GM18907 (cell line): ENCODE data around the gene ATXN7L1.
"Not testable (repeated sequence)": the region's sequence is repeated elsewhere in the genome, so short reads cannot be mapped to it uniquely, and the experiment has no call there.

Source experiments
- ATAC-seq: cut with Tn5 transposase; IDR thresholded peaks from one replicate; pipeline ENCODE4 v1.9.1; 2021; ENCODE audit warnings: mild to moderate bottlenecking, moderate library complexity; ENCODE audit not compliant: unreplicated experiment

The ATXN7L1 gene

GRCh38 chr7:105862770-105863169 is 13.6 kb downstream of the ATXN7L1 start:
- ATAC-seq = no peak

DNA sequence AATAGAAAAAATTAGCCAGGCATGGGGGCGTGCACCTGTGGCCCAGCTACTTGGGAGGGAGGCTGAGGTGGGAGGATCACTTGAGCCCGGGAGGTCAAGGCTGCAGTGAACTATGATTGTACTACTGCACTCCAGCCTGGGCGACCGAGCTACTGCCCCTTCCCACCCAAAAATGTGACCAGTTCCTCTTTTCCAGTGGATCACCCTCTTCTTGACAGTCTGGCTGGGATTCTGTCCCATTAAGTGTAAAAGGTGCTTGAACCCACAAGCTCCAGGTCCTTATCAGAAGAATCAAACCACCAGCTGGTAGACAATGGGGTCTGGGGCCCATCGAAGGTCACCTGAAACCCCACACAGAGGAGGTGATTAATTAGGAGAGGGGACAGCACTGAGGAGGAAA is 14.1 kb downstream of the ATXN7L1 start:
- no peak for ATAC-seq

DNA sequence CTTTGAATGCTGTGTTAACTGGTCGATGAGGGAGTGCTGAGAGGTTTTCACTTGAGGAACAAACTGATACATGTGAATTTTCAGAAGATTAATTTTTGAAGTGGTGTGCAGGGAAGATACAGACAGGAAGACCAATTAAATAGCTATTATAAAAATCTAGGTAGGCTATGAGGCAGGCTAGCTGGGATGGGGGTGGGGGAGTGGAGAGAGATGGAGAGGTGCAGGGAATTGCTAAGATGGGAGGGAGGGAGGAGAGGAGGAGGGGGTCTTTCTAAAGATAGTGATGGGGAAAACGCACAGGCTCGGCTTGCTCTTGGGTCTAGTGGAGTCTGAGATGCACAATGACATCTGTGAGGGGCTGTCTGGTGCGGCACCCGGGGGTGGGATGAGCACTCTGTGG is 15.2 kb downstream of the ATXN7L1 start:
- ATAC-seq = no peak

- no peak for ATAC-seq
Measured at GRCh38 chr7:105860793-105861192, 15.6 kb downstream of the ATXN7L1 start.

GRCh38 chr7:105857009-105857952 is 19.1 kb downstream of the ATXN7L1 start:
- no peak for ATAC-seq

GRCh38 chr7:105854498-105854897 is 21.9 kb downstream of the ATXN7L1 start:
- ATAC-seq = no peak

DNA sequence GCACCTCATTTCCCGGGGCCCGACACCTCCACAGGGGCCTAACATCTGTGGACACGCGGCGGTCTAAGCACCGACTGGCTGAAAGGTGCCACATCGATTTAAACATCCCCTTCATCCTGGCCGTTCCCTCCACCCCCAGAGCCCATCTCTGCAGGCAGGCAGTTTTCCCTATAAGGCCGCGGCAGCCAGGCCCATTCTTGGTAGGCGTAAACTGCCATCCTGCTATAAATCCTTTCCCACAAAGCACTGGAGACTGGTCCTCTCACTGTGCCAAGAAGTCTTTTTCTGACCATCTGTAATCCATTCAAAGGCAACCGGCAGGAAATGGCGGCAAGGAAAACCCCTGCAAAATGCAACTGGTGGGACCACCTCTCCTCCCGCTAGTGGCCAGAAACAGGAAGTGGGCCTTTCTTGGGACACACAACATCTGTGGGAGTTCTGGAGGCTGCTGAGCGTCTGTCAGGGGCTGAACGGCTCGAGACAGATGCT is 22.4 kb downstream of the ATXN7L1 start:
- no peak for ATAC-seq

- ATAC-seq = no peak
Measured at GRCh38 chr7:105851064-105851463, 25.3 kb downstream of the ATXN7L1 start.

DNA sequence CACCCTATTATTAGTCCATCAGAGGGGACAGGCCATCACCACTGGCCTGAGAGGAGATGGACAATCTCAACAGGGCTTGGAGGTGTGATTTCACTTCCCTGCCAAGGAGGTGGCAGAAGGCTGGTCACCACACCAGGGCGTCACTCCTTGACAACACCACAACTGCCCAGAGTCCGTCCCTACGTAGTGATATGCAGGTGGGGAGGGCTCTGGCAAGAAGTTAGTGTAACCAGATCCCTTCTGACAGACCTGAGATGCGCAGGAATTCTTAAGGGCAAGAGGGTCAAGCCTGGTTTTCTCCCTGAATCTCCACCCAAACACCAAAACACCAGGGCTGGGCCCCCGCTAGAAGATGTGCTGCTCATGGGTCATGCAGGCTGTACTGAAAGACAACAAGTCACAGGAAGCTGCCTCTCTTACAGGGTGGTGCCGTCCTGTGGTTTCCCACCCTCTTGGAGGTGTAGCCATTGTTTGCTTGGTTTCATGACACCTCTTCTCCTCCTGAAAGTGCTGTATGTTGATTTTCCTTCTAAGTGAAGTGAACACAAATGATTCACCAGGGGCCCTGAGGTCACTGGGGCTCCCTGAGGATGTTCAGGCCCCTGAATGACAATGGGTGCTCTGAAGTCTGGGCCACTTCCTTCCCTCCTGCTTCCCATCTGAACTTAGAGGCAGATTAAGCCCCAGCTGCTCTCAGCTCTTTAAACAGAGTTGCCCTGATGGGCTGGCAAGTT is 27.1 kb downstream of the ATXN7L1 start:
- ATAC-seq = no peak

- ATAC-seq = no peak
Measured at GRCh38 chr7:105846404-105846803, 30.0 kb downstream of the ATXN7L1 start.

DNA sequence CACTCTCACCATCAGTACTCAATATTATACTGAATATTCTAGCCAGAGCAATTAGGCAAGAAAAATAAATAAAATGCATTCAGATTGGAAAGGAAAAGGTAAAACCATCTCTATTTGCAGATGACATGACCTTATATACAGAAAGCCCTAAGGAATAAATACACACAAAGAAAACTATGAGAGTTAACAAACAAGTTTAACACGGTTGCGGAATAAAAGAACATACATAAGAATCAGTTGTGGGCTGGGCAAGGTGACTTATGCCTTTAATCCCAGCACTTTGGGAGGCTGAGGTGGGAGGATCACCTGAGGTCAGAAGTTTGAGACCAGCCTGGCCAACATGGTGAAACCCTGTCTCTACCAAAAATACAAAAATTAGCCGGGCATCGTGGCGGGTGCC is 31.7 kb downstream of the ATXN7L1 start:
- ATAC-seq = not testable (repeated sequence)

DNA sequence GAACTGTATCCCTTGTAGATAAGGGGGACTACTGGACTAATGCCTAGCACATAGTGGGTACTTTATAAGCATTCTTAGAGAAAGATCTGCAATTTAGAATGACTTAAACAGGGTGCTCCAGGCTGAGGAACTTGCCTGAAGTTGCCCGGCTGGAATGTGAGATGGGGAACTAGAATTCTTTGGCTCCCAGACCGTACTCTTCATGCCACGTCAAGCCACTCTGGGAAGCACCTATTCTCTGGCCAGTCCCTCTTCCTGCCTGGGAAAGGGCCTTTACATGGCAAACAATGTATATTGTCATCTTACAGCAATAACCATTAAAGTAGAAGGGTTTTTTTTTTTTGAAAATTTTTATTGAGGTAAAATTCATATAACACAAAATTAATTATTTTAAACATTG is 34.5 kb downstream of the ATXN7L1 start:
- ATAC-seq = no peak

DNA sequence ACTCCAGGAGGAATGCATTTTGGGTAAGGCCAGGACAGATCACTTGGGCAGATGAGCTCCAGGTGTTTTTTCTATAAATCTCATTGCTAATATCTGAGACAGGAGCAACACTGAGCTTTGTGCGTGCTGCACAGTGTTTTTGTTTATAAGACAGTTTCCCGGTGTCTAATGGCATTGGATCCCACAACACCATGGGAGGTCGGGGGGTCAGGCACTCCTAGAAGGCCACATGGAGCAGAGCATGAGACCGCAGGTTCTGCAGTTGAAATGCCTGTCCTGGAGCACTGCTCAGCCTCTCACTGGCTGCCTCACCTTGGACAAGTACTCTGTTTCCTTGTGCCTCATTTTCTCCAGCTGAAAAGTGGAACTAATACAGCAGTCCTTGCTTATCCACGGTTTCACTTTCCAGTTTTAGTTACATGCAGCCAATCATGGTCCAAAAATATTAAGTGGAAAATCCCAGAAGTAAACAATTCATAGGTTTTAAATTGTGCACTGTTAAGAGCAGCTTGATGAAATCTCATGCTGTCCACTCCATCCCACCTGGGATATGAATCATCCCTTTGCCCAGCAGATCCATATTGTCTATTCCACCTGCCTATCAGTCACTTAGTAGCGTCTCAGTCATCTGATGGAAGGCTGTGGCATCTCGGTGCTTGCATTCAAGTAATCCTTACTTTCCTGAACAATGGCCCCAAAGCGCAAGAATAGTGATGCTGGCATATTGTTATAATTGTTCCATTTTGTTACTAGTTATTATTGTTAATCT is 35.2 kb downstream of the ATXN7L1 start:
- ATAC-seq = no peak

GRCh38 chr7:105839266-105839665 is 37.1 kb downstream of the ATXN7L1 start:
- no peak for ATAC-seq

GRCh38 chr7:105838627-105839231 is 37.7 kb downstream of the ATXN7L1 start:
- no peak for ATAC-seq

- ATAC-seq = no peak
Measured at GRCh38 chr7:105837765-105838626, 38.4 kb downstream of the ATXN7L1 start.

GRCh38 chr7:105835441-105835840 is 41.0 kb downstream of the ATXN7L1 start:
- ATAC-seq = no peak

- no peak for ATAC-seq
Measured at GRCh38 chr7:105831824-105832535, 44.4 kb downstream of the ATXN7L1 start.

GRCh38 chr7:105831302-105831620 is 45.1 kb downstream of the ATXN7L1 start:
- ATAC-seq = no peak
